SKM-1 (cell line): Measurements from ENCODE around the gene EEF1A2.
"Not testable (repeated sequence)": the region's sequence is repeated elsewhere in the genome, so short reads cannot be mapped to it uniquely, and the experiment has no call there.

ENCODE experiments used
- DNase-seq: peaks from one replicate; lab custom pipeline; 2025; ENCODE audit not compliant: unreplicated experiment; lab: John Stamatoyannopoulos, UW

EEF1A2 gene

DNA sequence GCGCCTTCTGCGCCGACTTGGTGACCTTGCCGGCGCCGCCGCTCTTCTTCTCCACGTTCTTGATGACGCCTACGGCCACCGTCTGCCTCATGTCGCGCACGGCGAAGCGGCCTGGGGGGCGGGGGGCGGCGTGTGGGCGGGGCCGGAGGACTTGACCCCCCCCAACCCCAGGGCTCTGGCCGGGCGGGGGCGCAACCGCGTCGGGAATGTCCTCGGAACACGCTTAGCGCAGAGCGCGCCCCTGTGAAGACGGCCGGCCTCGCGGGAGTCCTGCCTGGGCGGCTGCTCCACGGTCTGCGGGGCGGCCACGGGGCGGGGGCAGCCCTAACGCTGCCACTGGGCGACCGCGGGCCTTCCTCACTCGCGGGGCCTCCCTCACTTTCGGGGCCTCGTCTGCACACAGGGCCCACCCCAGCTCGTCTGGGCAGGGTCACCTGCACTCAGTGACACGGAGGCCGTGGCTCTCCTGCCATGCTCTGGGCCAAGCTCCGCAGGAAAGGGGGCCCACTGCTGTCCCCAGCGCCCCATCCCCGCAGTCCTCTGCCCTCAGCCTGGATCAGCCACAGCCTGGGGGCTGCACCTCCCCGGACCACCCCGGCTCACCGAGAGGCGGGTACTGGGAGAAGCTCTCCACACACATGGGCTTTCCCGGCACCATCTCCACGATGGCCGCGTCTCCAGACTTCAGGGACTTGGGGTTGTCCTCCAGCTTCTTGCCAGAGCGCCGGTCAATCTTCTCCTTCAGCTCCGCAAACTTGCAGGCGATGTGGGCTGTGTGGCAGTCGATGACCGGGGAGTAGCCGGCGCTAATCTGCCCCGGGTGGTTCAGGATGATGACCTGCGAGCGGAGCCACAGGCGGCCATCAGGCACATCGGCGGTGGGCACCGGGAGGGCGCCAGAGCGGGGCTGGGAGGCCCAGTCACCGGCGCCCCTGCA is 10.3 kb downstream of the EEF1A2 start:
- no peak for DNase-seq

DNA sequence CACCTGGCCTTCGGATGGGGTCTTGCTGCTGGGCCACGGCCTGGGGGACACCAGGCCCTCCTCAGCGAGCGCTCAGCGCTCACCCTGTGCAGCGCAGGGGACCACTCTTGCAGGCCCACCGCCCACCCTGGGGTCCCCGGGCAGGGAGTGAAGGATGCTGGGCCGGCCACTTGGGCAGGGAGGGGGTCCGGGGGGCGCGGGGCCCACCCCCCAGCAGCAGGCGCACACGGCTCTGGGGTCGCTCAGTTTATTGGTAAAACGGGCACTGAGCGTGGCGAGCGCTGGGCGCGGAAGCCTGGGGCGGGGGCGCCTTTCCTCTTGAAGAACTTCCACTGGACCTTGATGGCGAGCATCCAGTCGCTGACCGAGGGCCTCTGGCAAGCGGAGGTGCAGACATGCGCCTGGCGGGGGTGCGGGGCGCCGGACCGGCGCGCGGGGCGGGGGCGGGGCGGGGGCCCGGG is 11.1 kb downstream of the EEF1A2 start:
- no peak for DNase-seq

DNA sequence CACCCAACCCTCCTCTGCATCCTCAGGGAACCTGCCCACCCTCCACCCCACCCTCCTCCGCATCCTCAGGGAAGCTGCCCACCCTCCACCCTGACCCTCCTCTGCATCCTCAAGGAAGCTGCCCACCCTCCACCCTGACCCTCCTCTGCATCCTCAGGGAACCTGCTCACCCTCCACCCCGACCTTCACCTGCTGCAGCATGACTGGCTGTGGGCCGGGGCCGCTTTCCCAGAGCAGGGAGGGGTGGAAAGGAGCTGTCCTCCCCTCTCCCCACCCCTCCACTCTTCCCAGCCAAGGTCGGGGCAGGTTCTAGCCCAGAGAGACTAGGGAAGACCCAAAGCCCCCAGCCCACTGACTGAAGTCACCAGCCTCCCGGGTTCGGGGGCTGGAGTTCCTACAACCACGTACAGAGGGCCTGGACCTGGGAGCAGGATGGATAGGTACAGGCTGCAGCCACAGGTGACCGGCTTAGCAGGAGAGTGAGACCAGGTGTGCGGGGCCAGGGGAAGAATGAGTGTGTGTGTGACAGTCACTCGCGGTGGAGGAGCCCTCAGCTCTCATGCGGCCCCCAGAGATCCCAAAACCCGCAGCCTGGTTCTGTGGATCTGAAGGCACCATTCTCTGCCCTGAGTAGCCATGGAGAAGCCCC is 11.6 kb downstream of the EEF1A2 start:
- no peak for DNase-seq

DNA sequence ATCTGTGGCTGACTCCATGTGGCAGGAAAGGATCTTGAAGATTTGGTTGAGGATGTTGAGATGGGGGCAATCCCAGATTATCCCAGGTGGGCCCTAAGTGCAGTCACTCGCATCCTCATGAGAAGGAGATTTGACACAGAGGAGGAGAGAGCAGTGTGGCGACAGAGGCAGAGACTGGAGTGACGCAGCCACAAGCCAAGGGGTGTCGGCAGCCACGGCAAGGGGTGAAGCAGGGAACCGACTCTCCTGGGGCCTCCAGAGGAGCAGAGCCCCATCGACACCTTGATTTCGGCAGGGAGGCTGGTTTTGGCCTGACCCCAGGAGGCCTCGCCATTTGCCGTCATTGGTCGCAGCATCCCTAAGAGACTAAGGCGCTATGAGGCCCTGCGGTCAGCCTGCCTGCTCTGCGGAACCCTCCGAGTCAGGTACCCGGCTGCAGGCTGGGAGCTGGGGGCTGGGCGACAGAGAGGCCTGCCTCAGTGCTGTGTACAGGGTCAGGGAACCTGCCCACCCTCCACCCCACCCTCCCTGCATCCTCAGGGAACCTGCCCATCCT is 12.5 kb downstream of the EEF1A2 start:
- DNase-seq = no peak

DNA sequence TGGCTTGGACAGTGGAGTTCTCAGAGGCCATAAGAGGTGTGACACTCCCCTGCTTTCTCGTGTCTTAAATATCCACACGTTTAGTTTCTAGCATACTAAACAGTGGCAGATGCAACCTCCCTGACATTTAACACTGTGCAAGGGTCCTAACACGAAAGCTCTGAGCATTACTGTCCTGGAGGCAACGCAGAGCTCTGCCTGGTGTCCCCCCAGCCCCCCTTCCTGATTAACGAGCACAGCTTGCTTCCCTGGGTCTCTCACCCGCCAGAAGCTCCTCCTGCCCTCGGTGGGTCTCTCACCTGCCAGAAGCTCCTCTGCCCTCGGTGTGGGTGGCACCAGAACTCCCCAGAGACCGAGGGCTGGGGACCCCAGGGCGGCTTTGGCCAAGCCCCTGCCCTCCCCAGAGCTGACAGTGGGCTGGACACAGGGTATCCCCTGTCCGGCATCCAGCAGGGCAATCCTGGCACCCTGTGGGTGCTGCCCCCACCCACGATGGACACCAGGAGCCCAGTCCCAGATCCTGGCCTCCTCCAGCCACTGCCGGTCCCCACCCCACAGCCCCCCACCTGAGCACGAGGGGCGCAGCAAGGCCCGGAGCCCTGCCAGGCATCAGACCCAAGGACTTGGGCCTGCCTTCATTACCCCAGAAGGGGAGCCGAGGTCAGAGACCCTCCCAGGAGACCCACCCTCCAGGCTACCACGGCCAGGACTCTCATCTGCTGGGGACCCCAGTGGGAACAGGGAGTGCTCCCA is 14.1 kb downstream of the EEF1A2 start:
- no peak for DNase-seq

DNA sequence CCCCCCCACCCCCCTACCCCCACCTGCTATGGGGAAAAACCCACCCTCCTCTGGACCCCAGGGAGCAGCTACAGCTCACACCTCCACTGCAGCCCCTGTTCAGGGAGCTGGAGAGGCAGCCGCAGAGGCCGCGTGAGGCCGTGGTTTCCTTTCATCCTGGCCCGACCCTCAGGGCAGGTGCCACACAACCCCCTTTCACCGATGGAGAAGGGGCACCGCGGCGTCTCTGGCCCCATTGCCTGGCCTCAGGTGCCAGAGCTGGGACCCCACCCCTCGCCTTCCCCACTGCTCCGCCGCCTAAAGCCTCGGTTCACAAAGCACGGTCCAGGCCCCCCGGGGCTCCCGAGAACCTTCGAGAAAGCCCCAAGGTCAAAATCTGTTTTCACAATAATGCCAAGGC is 14.6 kb downstream of the EEF1A2 start:
- no peak for DNase-seq

DNA sequence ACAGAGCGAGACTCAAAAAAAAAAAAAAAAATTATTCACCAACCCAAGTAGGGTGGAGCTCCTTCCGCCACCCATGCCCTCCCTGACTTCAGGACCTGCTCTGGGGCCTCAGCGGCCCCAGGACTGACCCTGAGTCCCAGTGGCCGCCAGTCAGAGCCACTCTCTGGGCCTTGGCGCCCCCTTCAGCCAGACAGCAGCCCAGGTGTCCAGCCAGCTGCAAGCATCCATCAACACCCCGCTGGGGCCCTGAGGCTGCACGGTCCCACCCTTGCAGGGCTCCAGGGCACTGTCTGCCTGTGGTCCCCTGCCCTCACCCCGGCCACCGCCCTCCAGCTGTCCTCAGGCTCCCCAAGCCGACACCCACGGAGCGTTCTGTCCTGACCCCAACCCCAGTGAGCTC is 15.0 kb downstream of the EEF1A2 start:
- no peak for DNase-seq

DNA sequence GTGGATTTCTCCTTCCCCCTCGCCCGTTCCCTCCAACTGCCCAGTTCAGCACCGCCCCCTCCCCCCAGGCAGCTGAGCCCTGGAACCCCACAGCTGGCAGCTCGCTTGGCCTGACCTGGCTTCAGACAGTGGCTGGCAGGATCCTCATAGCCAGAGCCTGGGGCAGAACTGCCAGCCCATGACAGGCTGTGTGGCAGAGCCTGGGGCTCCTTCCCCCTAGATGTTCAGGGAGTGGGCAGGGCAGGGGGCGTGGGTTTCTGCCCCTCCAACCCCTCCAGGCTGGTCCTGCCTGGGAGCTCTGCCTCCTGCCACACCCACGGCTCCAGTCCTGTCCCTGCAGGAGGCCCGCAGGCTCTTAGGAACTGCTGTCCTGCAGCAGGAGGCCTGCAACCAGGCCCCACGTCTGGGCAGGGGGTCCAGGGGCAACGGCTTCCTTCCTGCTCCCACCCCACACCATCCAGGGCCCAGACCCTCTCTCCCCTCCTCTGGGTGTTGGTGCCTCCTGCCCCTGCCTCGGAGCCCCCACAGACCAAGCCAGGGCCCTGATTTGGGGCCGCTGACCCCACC is 16.8 kb downstream of the EEF1A2 start:
- no peak for DNase-seq

DNA sequence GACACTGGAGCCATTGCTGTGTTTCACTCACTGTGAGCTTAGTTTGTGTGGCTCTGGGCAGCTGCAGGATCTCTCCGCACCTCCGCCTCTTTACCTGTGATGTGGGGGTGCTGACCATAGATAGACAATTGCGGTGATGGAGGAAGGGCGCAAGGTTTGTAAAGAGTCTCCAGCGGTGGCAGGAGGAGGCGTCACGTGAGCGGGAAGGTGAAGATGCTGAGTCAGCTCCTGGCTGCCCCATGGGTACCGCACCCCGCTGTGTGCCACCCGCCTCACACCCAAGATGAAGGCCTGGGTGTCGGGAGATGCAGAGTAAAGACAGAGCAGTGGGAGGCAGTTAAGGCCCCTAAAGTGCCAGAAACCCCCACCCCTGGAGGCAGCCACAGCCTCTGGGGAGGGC is 17.4 kb downstream of the EEF1A2 start:
- no peak for DNase-seq

DNA sequence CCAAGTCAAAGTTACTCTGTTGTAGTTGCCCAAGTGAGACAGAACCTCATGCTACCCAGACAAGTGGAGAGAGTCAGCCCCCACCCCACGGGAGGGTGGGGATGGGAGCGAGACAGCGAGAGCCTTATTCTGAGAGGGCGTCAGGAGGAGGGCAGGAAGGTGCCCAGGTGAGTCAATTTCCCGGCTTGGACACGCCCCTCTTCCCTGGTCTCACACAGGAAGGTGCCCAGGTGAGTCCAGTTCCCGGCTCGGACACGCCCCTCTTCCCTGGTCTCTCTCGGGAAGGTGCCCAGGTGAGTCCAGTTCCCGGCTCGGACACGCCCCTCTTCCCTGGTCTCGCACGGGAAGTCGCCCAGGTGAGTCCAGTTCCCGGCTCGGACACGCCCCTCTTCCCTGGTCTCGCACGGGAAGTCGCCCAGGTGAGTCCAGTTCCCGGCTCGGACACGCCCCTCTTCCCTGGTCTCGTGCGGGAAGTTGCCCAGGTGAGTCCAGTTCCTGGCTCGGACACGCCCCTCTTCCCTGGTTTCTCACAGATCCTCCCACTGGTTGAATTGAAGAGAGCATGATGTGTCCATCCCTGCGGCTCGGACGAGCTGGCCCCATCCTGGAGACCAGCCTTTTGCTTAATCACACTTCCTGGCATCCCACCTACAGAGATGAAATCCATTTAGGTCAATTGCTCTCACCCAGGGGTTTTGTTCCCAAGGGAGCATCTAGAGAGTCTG is 19.0 kb downstream of the EEF1A2 start:
- not testable (repeated sequence) for DNase-seq

DNA sequence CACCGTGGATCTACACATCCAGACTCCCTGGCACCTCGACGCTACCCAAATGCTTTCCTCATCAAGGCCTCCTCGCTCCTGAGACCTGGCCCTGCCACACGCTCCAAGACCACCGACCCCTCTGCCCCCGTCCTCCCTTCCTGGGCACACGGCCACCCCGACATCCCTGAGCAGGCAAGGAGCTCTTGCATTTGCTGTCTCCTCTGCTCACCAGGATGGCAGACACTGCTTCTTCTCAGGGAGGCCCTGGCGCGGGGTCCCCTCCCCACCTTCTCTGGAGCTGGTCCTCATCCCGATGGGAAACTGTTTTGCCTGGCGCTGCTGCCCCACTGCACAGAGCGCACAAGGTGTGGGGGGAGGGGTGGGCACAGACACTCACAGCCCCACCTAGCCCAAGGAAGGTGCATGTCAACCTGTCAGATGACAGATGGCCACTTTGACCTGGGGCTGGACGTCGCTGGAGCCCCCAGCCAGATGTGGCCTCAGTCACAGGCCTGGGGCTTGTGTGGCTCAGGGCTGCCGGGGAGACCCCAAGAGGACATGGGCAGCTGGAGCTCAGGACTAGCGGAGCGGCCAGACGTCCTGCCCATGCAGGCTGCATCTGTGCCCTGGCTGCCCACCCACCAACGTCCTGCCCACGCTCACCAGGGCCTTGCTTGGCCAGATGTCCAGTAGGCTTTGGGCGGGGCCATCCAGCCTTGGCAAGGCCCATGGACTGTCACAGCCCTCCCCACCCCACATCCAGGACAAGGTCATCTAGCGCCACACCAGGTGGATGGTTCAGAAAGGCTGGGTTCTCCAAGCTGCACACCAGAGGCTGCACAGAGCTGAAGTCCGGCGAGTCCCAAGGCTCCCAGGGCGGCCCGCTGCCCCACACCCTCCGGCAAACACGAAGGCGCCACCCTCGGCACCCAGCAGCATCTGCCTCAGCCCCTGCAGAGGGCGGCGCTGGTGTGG is 20.3 kb downstream of the EEF1A2 start:
- no peak for DNase-seq

DNA sequence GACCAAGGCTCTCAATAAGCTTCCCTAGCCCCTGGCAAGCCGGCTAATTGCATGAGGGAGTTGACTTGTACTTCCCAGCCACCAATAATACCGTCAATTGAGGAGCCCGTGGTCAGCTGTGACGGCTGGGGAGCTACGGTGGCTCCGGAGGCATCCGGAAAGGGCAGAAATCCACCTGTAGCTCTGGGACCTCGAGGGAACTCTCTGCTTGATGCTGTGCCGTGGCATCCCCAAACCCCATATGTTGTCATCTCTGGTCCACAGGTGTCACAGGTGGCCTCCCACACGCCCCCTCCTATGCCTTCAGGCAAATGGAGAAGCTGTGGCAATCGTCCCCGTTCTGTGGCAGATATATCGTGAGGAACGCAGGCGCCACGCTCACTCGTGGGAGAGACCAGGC is 20.9 kb downstream of the EEF1A2 start:
- DNase-seq = no peak

DNA sequence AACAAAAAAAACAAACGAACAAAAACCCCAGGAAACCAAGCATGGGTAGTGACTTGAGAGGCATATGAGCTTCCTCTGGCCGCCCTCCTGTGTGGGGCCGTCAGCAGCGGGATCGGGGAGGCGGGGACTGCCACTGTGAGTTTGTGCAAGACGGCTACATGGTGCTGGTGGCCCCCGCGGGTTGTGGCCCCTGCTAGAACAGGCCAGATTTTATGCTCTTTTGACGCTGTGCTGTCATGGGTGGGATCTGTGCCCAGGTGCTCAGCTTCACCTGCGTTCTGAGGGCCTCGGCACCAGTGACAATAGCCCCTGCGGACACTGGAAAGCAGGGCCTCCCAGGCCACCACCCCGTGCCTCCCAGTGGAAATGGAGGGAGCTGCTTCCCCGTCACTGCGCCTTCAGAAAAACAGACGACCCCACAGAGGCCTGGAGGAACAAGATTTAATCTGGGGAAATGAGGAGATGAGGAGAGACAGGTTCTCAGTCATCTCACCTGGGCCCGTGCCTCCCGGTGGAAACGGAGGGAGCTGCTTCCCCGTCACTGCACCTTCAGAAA is 21.7 kb downstream of the EEF1A2 start:
- no peak for DNase-seq

DNA sequence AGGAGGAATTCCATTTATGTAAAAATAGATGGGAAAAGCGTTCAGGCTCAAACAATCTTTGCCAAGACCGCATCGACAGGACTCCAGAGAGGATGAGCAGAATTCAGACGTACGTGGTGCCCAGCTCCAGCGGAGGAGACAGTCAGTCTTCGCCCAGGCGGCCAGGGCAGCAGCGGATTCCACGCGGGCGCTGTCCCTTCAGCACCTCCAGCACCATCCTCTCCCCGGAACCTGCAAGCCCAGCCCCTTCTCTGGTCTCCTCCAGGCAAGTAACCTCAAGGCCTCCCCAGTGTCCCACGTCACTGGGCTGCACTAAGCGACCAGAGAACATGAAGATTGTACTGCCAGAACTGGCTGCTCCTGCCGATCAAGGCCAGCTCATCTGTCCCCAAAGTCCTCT is 23.7 kb downstream of the EEF1A2 start:
- no peak for DNase-seq

DNA sequence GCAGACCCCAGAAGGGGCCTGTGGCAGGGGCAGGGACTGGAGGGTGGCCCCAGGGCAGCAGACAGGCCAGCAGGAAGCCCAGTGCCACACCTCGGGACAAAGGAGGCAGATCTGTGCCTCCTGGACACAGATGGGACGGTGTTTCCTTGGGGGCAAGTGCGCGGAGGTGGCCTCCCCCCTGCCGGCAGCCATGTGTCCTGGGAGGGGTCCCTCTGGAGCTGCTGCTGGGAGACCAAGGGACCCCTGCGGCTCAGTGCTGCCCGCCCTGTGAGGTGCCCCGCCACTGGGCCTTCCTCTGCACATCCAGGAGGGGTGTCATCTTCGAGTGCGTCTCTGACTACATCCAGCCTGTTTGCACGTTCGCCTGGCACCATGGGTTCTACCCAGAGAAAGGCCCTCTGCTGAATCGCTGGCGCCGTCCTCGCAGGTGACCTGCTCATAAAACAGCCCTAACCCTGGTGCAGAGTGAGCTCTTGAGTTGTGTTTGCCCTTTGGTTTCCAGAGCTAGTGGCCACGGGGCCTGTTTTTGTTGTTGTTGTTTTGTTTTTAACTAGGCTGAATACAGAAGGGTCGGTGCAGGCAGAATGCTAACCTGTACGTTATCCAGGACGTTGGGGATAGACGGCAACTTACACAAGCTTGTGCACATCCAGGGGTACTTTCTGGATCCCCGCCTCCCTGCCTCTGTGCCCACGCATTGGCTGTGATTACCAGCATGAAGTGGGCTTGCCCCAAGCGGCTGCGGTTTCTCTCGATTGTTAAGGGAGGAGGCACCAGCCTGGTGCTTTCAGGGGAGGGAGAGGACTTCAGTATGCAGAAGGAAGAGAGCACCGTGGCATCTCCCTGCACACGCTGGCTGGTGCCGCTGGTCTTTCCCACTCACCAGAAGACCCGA is 25.1 kb downstream of the EEF1A2 start:
- DNase-seq = no peak

DNA sequence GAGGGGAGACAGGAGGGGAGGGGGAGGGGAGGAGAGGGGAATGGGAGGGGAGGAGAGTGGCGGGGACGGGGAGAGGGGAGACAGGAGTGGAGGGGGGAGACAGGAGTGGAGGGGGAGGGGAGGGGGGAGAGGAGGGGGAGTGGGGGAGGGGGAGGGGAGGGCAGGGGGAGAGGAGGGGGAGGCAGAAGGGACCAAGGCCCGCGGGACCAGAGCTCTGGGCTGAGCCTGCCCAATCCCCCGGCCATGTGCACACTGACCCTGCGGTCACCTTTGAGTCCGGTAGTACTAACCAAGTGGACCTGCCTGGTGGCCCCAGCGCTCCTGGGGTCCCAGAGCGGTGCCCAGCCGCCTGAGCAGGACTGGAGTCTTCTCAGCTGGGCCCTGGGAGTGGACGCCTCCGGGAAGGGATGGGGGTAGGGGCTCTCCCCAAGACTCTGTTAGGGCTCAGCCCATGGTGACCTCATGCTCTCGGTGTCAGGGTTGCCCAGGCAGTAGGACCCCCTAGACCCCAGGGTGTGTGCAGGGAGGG is 26.0 kb downstream of the EEF1A2 start:
- no peak for DNase-seq

DNA sequence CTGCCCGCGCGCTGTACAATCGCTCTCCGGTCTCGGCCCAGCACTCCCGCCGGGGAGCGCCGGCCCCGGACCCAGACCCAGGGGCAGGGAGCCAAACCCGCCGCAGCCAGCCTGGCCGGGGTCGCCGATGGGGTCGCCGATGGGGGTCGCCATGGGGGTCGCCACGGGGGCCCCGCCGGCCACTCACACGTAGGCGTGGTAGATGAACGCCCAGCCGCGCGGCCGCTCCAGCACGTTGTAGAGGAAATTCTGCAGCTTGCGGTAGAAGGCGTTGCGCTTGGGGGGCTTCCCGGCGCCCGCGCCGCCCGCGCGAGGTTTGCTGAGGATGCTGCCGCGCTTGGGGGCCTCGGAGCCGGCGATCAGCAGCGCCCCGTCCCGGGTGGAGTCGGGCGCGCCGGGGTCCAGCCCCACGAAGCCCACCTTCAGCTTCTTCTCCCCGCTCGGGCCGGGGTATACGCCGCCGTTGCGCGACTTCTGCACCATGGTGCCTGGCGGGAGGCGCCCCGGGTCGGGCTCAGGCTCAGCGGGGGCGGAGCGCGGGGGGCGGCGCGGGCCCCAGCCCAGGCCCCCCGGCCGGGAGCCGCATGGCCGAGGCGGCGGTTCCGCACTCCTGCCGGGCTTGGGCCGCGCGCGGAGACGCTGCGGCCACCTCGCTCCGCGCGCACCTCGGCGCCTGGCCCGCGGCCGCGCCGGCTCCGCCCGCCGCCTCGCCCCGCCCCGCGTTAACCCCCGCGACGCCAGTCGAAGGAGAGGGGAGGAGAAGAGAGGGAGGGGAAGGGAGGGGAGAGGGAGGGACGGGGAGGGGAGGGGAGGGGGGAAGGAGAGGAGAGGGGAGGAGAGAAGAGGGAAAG is 26.7 kb downstream of the EEF1A2 start, which contains the start of gene KCNQ2:
TSS of gene KCNQ2 (minus strand) at position 675 of the 851 bp plus-strand sequence. CDS start at position 483, 192 bp downstream.
- DNase-seq = no peak
